ENCODE data around the gene IL22RA1. TPM values are rescaled to one million over a fixed set of nuclear protein-coding genes. Genes with fewer than 3 reads are reported as not detected.

IL22RA1 gene
- total and polyA plus RNA-seq, 5 donors from 2014 or later, result not detected

DNA sequence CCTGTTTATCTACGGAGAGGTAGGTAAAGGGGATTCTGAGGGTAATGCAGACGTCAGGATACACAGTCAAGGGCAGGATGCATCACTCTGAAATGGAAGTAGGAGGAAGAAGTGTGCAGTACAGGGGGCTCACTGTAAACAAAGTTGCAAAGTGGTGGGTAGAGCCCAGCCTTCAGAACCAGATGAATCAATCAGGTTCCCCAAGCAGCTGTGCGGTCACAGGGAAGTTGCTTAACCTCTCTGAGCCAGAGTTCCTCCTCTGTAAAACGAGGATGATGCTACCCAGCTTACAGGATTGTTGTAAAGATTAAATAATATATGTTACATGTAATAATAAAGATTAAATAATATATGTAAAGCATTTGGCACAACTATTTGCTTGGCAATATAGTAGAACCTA lies 17.5 kb downstream of the IL22RA1 start:
- Histone ChIP-seq H3K36me3 (ENCODE audit: control insufficient read depth, insufficient read depth, low read length) (no peaks in the 10 kb centered on the region), H3K27me3 (ENCODE audit: control insufficient read depth, insufficient read depth, low read length) (no peaks in the 10 kb centered on the region), H3K4me1 (ENCODE audit: control insufficient read depth, insufficient read depth, low read length, poor library complexity, severe bottlenecking) (no peaks in the 10 kb centered on the region), H3K4me3 (ENCODE audit: low read depth, low read length) (no peak overlapping the region), H3K9me3 (ENCODE audit: control insufficient read depth in 2 of 2, low read length in 2 of 2) (peaks cover 3 to 6% of the 10 kb centered on the region in 2 experiments), H3K27ac (ENCODE audit: insufficient read depth, low read length, poor library complexity, severe bottlenecking) (no peak overlapping the region)
- Mint-ChIP-seq H3K36me3 (no peaks in the 10 kb centered on the region), H3K4me3 (no peak overlapping the region), H3K4me1 (no peaks in the 10 kb centered on the region), H3K27me3 (peaks cover 9% of the 10 kb centered on the region), H3K9me3 (peaks cover 0 to 7% (median 2%) of the 10 kb centered on the region in 7 donors), H3K27ac (no peak overlapping the region)
- no peak for ATAC-seq (ENCODE audit: low read depth in 2 of 2)
- no peak for DNase-seq

DNA sequence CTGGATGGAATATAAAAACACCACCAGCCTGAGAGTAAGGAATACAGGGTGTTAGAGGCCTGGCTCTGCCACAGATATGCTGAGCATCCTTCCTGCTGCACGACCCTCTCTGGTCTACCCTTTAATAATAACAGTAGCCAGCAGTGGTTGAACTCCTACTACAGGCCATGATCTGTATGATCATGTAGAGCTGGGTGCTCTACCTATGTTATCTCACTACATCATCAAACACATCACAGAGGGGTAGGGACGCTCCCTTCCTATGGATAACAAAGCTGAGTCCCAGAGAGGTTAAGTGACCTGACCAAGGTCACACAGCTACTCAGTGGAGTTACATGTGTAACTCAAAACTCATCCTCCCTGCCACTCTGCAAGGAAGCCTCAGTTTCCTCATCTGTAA lies 18.0 kb downstream of the IL22RA1 start:
- Mint-ChIP-seq H3K9me3 (peaks cover 0 to 4% (median 2%) of the 10 kb centered on the region in 7 donors), H3K4me1 (no peaks in the 10 kb centered on the region), H3K4me3 (no peak overlapping the region), H3K27ac (peak overlapping the region in 1 of 3 donors; percentile 19), H3K36me3 (no peaks in the 10 kb centered on the region), H3K27me3 (peaks cover 9% of the 10 kb centered on the region)
- no peak overlapping the region for H3K27ac ChIP-seq (ENCODE audit: insufficient read depth, low read length, poor library complexity, severe bottlenecking)
- no peaks in the 10 kb centered on the region for H3K36me3 ChIP-seq (ENCODE audit: control insufficient read depth, insufficient read depth, low read length)
- H3K4me1 ChIP-seq (ENCODE audit: control insufficient read depth, insufficient read depth, low read length, poor library complexity, severe bottlenecking), result no peaks in the 10 kb centered on the region
- no peak overlapping the region for H3K4me3 ChIP-seq (ENCODE audit: low read depth, low read length)
- peaks cover under 1 to 1% of the 10 kb centered on the region in 2 experiments for H3K9me3 ChIP-seq (ENCODE audit: control insufficient read depth in 2 of 2, low read length in 2 of 2)
- ATAC-seq (ENCODE audit: low read depth in 2 of 2) (no peak), DNase-seq (no peak)
- no peaks in the 10 kb centered on the region for H3K27me3 ChIP-seq (ENCODE audit: control insufficient read depth, insufficient read depth, low read length)

DNA sequence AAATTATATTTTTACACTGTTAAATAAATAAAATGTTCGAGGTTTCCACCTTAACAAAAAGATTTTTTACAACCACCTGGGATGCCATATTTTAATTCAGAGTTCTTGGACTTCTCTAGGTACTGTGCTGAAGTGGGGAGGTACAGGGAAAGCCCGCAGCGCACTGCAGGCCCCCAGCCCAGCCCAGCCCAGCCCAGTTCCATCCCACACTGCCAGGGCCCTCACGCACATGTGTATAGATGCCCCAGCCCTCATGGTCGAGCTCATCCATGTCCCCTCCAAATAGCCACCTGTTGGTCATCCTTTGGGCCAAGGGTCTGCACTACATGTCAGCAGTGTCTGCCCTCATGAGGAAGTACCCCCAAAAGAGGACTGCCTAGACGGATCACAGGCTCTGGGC lies 19.3 kb downstream of the IL22RA1 start:
- Histone ChIP-seq H3K4me1 (ENCODE audit: control insufficient read depth, insufficient read depth, low read length, poor library complexity, severe bottlenecking) (no peaks in the 10 kb centered on the region), H3K4me3 (ENCODE audit: low read depth, low read length) (no peak overlapping the region), H3K36me3 (ENCODE audit: control insufficient read depth, insufficient read depth, low read length) (no peaks in the 10 kb centered on the region), H3K9me3 (ENCODE audit: control insufficient read depth in 2 of 2, low read length in 2 of 2) (no peaks in the 10 kb centered on the region), H3K27me3 (ENCODE audit: control insufficient read depth, insufficient read depth, low read length) (no peaks in the 10 kb centered on the region), H3K27ac (ENCODE audit: insufficient read depth, low read length, poor library complexity, severe bottlenecking) (no peak overlapping the region)
- peaks cover 0 to 1% (median 0%) of the 10 kb centered on the region in 7 donors for H3K9me3 Mint-ChIP-seq
- ATAC-seq (ENCODE audit: low read depth in 2 of 2) (no peak), DNase-seq (no peak)
- H3K4me3 Mint-ChIP-seq, result no peak overlapping the region
- no peaks in the 10 kb centered on the region for H3K36me3 Mint-ChIP-seq
- H3K27me3 Mint-ChIP-seq, result peaks cover 7% of the 10 kb centered on the region
- H3K27ac Mint-ChIP-seq, result no peak overlapping the region
- H3K4me1 Mint-ChIP-seq, result no peaks in the 10 kb centered on the region

DNA sequence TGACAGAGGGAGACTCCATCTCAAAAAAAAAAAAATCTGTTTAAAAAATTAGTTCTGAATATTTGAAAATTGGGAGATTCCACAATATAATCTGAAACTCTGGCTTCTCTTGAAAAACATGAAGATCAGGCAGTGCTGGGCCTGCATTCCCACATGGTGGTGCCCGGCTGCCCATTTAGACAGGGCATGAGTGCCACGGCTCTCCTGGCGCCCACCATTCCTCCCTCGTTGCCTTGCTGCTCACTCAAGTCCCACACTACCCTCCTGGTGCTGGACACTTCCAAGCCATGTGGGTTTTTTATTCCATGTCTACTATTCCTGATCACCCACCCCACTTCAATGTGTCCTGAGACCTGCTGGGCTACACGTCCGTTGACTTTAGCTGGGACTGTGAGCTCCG lies 20.2 kb downstream of the IL22RA1 start:
- Histone ChIP-seq H3K27ac (ENCODE audit: insufficient read depth, low read length, poor library complexity, severe bottlenecking) (no peak overlapping the region), H3K36me3 (ENCODE audit: control insufficient read depth, insufficient read depth, low read length) (no peaks in the 10 kb centered on the region), H3K27me3 (ENCODE audit: control insufficient read depth, insufficient read depth, low read length) (no peaks in the 10 kb centered on the region), H3K4me1 (ENCODE audit: control insufficient read depth, insufficient read depth, low read length, poor library complexity, severe bottlenecking) (no peaks in the 10 kb centered on the region), H3K9me3 (ENCODE audit: control insufficient read depth in 2 of 2, low read length in 2 of 2) (no peaks in the 10 kb centered on the region), H3K4me3 (ENCODE audit: low read depth, low read length) (no peak overlapping the region)
- DNase-seq (no peak), ATAC-seq (ENCODE audit: low read depth in 2 of 2) (no peak)
- H3K4me3 Mint-ChIP-seq, result no peak overlapping the region
- no peaks in the 10 kb centered on the region for H3K4me1 Mint-ChIP-seq
- peaks cover 0 to 1% (median 0%) of the 10 kb centered on the region in 7 donors for H3K9me3 Mint-ChIP-seq
- no peak overlapping the region for H3K27ac Mint-ChIP-seq
- H3K36me3 Mint-ChIP-seq, result no peaks in the 10 kb centered on the region
- peaks cover 4% of the 10 kb centered on the region for H3K27me3 Mint-ChIP-seq

DNA sequence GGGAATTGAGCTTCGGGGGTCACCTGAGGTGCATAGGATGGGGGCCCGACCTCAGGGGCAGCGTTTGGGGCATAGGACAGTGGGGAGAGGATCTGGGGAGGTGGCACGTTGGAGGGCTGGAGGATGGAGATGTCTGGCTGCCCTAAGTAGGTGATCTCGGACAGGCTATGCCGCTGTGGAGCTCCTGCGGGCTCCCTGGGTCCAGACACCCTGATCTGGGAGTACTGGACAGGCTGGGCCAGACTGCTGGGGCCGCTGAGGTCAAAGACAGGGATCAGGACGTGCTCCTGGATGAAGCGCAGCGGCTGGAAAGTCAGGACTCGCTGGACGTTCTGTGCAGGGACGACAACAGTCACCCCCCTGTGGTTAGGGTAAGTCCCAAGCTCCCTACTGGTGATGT lies 21.5 kb downstream of the IL22RA1 start:
- Mint-ChIP-seq H3K27me3 (peaks cover 8% of the 10 kb centered on the region), H3K9me3 (peaks cover 0 to 1% (median 0%) of the 10 kb centered on the region in 7 donors), H3K4me1 (no peaks in the 10 kb centered on the region)

DNA sequence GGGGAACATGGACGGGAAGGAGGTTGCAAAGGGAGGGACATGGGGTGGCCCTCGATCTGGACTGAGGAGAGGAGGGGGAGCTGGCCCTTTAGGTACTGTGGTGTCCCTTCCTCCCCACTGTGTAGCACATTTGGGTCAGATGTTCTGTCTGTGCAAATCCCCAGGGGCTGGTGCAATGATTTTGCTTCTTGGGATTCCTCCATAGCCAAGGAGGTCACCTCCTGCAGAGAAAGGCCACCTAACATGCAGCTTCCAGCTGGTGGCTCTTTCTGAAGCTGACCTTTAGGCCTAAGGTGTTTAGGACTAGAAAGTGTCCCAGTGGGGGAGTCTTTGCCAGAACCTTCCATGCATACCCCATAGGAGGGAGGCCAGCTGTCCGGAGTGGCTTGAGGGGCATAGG lies 22.0 kb downstream of the IL22RA1 start:
- H3K27ac ChIP-seq (ENCODE audit: insufficient read depth, low read length, poor library complexity, severe bottlenecking), result no peak overlapping the region
- H3K27me3 ChIP-seq (ENCODE audit: control insufficient read depth, insufficient read depth, low read length), result peaks cover 2% of the 10 kb centered on the region
- H3K27me3 Mint-ChIP-seq, result peaks cover 11% of the 10 kb centered on the region
- H3K4me1 Mint-ChIP-seq, result no peaks in the 10 kb centered on the region
- H3K4me3 ChIP-seq (ENCODE audit: low read depth, low read length), result no peak overlapping the region
- no peaks in the 10 kb centered on the region for H3K9me3 ChIP-seq (ENCODE audit: control insufficient read depth in 2 of 2, low read length in 2 of 2)
- no peaks in the 10 kb centered on the region for H3K4me1 ChIP-seq (ENCODE audit: control insufficient read depth, insufficient read depth, low read length, poor library complexity, severe bottlenecking)
- ATAC-seq (ENCODE audit: low read depth in 2 of 2) (no peak), DNase-seq (no peak)
- no peaks in the 10 kb centered on the region for H3K36me3 Mint-ChIP-seq
- no peak overlapping the region for H3K27ac Mint-ChIP-seq
- H3K9me3 Mint-ChIP-seq, result peaks cover 0 to 1% (median 0%) of the 10 kb centered on the region in 7 donors
- H3K4me3 Mint-ChIP-seq, result no peak overlapping the region
- H3K36me3 ChIP-seq (ENCODE audit: control insufficient read depth, insufficient read depth, low read length), result no peaks in the 10 kb centered on the region

More for the DNA sequence above, 21.5 kb downstream of the IL22RA1 start:
- Histone ChIP-seq H3K9me3 (ENCODE audit: control insufficient read depth in 2 of 2, low read length in 2 of 2) (no peaks in the 10 kb centered on the region), H3K4me1 (ENCODE audit: control insufficient read depth, insufficient read depth, low read length, poor library complexity, severe bottlenecking) (no peaks in the 10 kb centered on the region), H3K36me3 (ENCODE audit: control insufficient read depth, insufficient read depth, low read length) (no peaks in the 10 kb centered on the region), H3K27me3 (ENCODE audit: control insufficient read depth, insufficient read depth, low read length) (no peaks in the 10 kb centered on the region), H3K4me3 (ENCODE audit: low read depth, low read length) (no peak overlapping the region), H3K27ac (ENCODE audit: insufficient read depth, low read length, poor library complexity, severe bottlenecking) (no peak overlapping the region)
- Mint-ChIP-seq H3K36me3 (no peaks in the 10 kb centered on the region), H3K4me3 (no peak overlapping the region), H3K27ac (no peak overlapping the region)
- no peak for DNase-seq
- no peak for ATAC-seq (ENCODE audit: low read depth in 2 of 2)

DNA sequence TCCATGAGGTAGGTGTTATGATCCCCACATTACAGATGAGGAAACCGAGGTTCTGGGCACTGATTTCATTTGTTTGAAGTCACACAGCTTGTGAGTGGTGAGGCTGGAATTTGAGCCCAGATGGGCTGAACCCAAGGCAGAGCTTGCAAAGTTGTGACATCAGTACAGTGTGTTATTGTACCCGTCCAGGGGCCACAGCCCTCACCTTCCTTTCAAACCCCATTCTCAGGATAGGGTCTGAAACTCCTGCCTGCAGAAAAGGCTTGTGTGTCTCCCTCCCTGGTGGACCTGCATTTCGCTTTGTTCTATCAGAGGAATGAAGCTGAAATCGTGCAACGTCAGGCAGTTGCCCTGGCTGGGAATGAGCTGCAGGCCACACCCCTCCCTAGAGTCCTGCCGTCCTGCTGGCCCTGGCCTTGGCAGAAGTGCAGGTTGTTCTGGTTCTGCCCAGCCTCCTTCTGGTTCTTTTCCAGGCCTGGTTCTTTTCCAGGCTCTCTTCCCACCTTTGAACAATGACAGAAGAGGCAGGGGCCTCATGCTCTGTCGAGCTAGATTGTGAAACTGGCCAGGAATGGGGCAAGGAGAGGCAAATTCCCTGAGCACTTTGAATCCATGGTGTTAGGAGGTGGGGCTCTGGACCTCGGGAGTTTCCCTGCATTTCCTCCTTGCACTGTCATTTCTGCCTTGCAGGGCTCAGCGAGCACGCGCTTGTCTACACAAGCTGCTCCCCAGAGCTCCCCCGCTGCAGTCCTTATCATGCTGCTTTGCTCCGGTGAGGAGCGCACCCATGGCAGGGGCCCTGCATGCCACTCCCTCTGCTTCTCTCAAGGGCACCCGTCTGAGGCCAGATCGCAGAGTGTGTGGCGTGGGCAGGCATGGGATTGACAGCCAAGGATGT lies 22.8 kb downstream of the IL22RA1 start:
- Histone ChIP-seq H3K4me1 (ENCODE audit: control insufficient read depth, insufficient read depth, low read length, poor library complexity, severe bottlenecking) (no peaks in the 10 kb centered on the region), H3K27ac (ENCODE audit: insufficient read depth, low read length, poor library complexity, severe bottlenecking) (no peak overlapping the region), H3K27me3 (ENCODE audit: control insufficient read depth, insufficient read depth, low read length) (peaks cover 3% of the 10 kb centered on the region), H3K9me3 (ENCODE audit: control insufficient read depth in 2 of 2, low read length in 2 of 2) (no peaks in the 10 kb centered on the region), H3K4me3 (ENCODE audit: low read depth, low read length) (no peak overlapping the region), H3K36me3 (ENCODE audit: control insufficient read depth, insufficient read depth, low read length) (no peaks in the 10 kb centered on the region)
- H3K27ac Mint-ChIP-seq, result no peak overlapping the region
- H3K27me3 Mint-ChIP-seq, result peaks cover 17% of the 10 kb centered on the region
- DNase-seq, result no peak
- no peak overlapping the region for H3K4me3 Mint-ChIP-seq
- no peak for ATAC-seq (ENCODE audit: low read depth in 2 of 2)
- H3K4me1 Mint-ChIP-seq, result no peaks in the 10 kb centered on the region
- H3K36me3 Mint-ChIP-seq, result no peaks in the 10 kb centered on the region
- peaks cover 0 to 1% (median 0%) of the 10 kb centered on the region in 7 donors for H3K9me3 Mint-ChIP-seq

DNA sequence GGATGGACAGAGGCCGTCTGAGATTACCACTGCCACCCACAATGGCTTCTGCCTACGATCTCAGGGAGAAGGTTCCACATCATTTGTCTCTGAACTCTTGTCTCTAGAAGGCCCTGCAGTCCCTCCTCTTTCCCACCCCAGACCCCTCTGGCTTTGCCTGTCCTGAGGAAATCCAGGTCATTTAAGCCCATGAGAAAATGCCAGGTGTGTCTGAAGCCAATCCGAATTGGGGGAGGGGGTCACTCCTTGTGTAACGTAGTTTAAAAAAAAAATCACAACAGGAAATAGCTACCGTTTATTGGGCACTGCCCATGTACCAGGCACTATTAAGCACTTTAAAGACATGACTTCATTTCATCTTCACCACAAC lies 23.5 kb downstream of the IL22RA1 start:
- peaks cover 19% of the 10 kb centered on the region for H3K27me3 Mint-ChIP-seq
- no peak overlapping the region for H3K4me3 Mint-ChIP-seq
- Histone ChIP-seq H3K27ac (ENCODE audit: insufficient read depth, low read length, poor library complexity, severe bottlenecking) (no peak overlapping the region), H3K9me3 (ENCODE audit: control insufficient read depth in 2 of 2, low read length in 2 of 2) (no peaks in the 10 kb centered on the region), H3K36me3 (ENCODE audit: control insufficient read depth, insufficient read depth, low read length) (no peaks in the 10 kb centered on the region), H3K4me3 (ENCODE audit: low read depth, low read length) (no peak overlapping the region), H3K27me3 (ENCODE audit: control insufficient read depth, insufficient read depth, low read length) (peaks cover 3% of the 10 kb centered on the region), H3K4me1 (ENCODE audit: control insufficient read depth, insufficient read depth, low read length, poor library complexity, severe bottlenecking) (no peaks in the 10 kb centered on the region)
- H3K27ac Mint-ChIP-seq, result no peak overlapping the region
- H3K4me1 Mint-ChIP-seq, result no peaks in the 10 kb centered on the region
- H3K9me3 Mint-ChIP-seq, result peaks cover 0 to 1% (median 0%) of the 10 kb centered on the region in 7 donors
- H3K36me3 Mint-ChIP-seq, result no peaks in the 10 kb centered on the region
- ATAC-seq (ENCODE audit: low read depth in 2 of 2) (no peak), DNase-seq (no peak)

Data from CD4-positive, CD25-positive, alpha-beta regulatory T cell (primary cell).